ENCODE data around the gene NCKAP1.

DNA sequence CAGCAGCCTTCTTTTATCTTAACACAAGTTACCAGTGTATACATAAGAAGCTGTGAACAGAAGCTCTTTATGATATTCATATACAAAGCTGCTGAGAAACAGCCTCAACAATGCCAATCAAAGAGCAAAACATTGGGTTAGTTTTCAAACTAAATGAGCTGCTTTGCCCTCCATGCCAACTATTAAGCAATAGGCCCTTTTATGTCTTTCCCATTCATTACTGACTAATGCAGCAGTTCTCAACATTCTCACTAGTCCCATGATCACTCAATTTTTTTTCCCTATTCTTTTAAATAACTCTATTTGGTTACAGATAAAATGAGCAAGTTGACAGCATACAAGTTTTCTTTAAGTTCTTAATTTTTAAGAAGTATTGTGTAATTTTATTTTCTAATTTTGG, 114.0 kb downstream of the NCKAP1 start:
- no peak for TF ChIP-seq POLR2A (IDR thresholded peaks at IDR 0.05; ENCODE audit: low read depth, low read length)
- TF ChIP-seq CTCF (conservative IDR thresholded peaks at IDR 0.05; ENCODE audit: low read depth, low read length): no peak
- no peak for TF ChIP-seq RFX5 (IDR thresholded peaks at IDR 0.05; ENCODE audit: low read depth, low read length)
- TF ChIP-seq, protein P1, sequence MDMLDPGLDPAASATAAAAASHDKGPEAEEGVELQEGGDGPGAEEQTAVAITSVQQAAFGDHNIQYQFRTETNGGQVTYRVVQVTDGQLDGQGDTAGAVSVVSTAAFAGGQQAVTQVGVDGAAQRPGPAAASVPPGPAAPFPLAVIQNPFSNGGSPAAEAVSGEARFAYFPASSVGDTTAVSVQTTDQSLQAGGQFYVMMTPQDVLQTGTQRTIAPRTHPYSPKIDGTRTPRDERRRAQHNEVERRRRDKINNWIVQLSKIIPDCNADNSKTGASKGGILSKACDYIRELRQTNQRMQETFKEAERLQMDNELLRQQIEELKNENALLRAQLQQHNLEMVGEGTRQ (IDR thresholded peaks at IDR 0.05; ENCODE audit: low read depth, low read length): no peak
- TF ChIP-seq RAD21 (IDR thresholded peaks at IDR 0.05; ENCODE audit: low read length): no peak
- peak; percentile 80 for TF ChIP-seq CEBPB (IDR thresholded peaks at IDR 0.05; ENCODE audit: low read depth, low read length)
- no peak for TF ChIP-seq RCOR1 (IDR thresholded peaks at IDR 0.05; ENCODE audit: insufficient replicate concordance, low read length)
- TF ChIP-seq, protein P2, sequence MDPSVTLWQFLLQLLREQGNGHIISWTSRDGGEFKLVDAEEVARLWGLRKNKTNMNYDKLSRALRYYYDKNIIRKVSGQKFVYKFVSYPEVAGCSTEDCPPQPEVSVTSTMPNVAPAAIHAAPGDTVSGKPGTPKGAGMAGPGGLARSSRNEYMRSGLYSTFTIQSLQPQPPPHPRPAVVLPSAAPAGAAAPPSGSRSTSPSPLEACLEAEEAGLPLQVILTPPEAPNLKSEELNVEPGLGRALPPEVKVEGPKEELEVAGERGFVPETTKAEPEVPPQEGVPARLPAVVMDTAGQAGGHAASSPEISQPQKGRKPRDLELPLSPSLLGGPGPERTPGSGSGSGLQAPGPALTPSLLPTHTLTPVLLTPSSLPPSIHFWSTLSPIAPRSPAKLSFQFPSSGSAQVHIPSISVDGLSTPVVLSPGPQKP (IDR thresholded peaks at IDR 0.05; ENCODE audit: borderline replicate concordance, low read depth, low read length): no peak
- no peak for TF ChIP-seq BHLHE40 (IDR thresholded peaks at IDR 0.05; ENCODE audit: low read depth, low read length)
- no peak for TF ChIP-seq CHD1 (IDR thresholded peaks at IDR 0.05; ENCODE audit: low read depth, low read length)
- TF ChIP-seq SMC3 (IDR thresholded peaks at IDR 0.05; ENCODE audit: low read depth, low read length): no peak
- no peak for TF ChIP-seq MAFK (IDR thresholded peaks at IDR 0.05; ENCODE audit: low read depth, low read length)
- no peak for TF ChIP-seq FOS (IDR thresholded peaks at IDR 0.05; ENCODE audit: low read depth, low read length)
- TF ChIP-seq MXI1 (IDR thresholded peaks at IDR 0.05; ENCODE audit: borderline replicate concordance, low read depth, low read length): no peak
